ENCODE results near the gene PRTFDC1.

The PRTFDC1 gene

GRCh38 chr10:24951201-24952142 is 934 bp downstream of the PRTFDC1 start:
- H3K27ac ChIP-seq (ENCODE audit: low read depth, low read length): peak overlapping the region; percentile 94
- H3K4me3 ChIP-seq (ENCODE audit: low read length): peak overlapping the region; percentile 65
- H3K9me3 ChIP-seq (ENCODE audit: insufficient read depth, low read depth, low read length): no peaks in the 10 kb centered on the region
- H3K27me3 ChIP-seq (ENCODE audit: insufficient read depth, low read length): no peaks in the 10 kb centered on the region
- peaks cover 26% of the 10 kb centered on the region for H3K4me1 ChIP-seq (ENCODE audit: insufficient read depth, low read length)
- peak overlapping the region; percentile 96 for H3K9ac ChIP-seq (ENCODE audit: low read depth, low read length)
- WGBS: 8% methylated on average over 10 of the region's 10 CpGs
- H3K36me3 ChIP-seq (ENCODE audit: insufficient read depth, low read length): no peaks in the 10 kb centered on the region

- Histone ChIP-seq H3K9ac (ENCODE audit: low read depth, low read length) (no peak overlapping the region), H3K4me1 (ENCODE audit: insufficient read depth, low read length) (peaks cover 26% of the 10 kb centered on the region), H3K36me3 (ENCODE audit: insufficient read depth, low read length) (no peaks in the 10 kb centered on the region), H3K27me3 (ENCODE audit: insufficient read depth, low read length) (no peaks in the 10 kb centered on the region), H3K27ac (ENCODE audit: low read depth, low read length) (peak overlapping the region; percentile 94; the same call in 1 of the 2 replicates), H3K4me3 (ENCODE audit: low read length) (no peak overlapping the region), H3K9me3 (ENCODE audit: insufficient read depth, low read depth, low read length) (no peaks in the 10 kb centered on the region)
- WGBS: 62% methylated on average over 4 of the region's 5 CpGs
These were observed 2.0 kb downstream of the PRTFDC1 start for GRCh38 chr10:24950439-24950838.

GRCh38 chr10:24949616-24950015 is 2.8 kb downstream of the PRTFDC1 start:
- Histone ChIP-seq H3K27ac (ENCODE audit: low read depth, low read length) (no peak overlapping the region), H3K9ac (ENCODE audit: low read depth, low read length) (no peak overlapping the region), H3K9me3 (ENCODE audit: insufficient read depth, low read depth, low read length) (no peaks in the 10 kb centered on the region), H3K27me3 (ENCODE audit: insufficient read depth, low read length) (no peaks in the 10 kb centered on the region), H3K4me3 (ENCODE audit: low read length) (no peak overlapping the region), H3K36me3 (ENCODE audit: insufficient read depth, low read length) (no peaks in the 10 kb centered on the region), H3K4me1 (ENCODE audit: insufficient read depth, low read length) (peaks cover 26% of the 10 kb centered on the region)
- 96% methylated on average over 3 of the region's 3 CpGs for WGBS

GRCh38 chr10:24947304-24948097 is 4.9 kb downstream of the PRTFDC1 start:
- 83% methylated on average over 4 of the region's 4 CpGs for WGBS
- no peak overlapping the region for H3K27ac ChIP-seq (ENCODE audit: low read depth, low read length)
- no peak overlapping the region for H3K4me3 ChIP-seq (ENCODE audit: low read length)
- H3K4me1 ChIP-seq (ENCODE audit: insufficient read depth, low read length): peaks cover 17% of the 10 kb centered on the region; the same call in 1 of the 2 replicates
- H3K9ac ChIP-seq (ENCODE audit: low read depth, low read length): no peak overlapping the region
- H3K27me3 ChIP-seq (ENCODE audit: insufficient read depth, low read length): no peaks in the 10 kb centered on the region
- H3K36me3 ChIP-seq (ENCODE audit: insufficient read depth, low read length): no peaks in the 10 kb centered on the region
- no peaks in the 10 kb centered on the region for H3K9me3 ChIP-seq (ENCODE audit: insufficient read depth, low read depth, low read length)

- no peaks in the 10 kb centered on the region for H3K4me1 ChIP-seq (ENCODE audit: insufficient read depth, low read length)
- no peak overlapping the region for H3K27ac ChIP-seq (ENCODE audit: low read depth, low read length)
- H3K9me3 ChIP-seq (ENCODE audit: insufficient read depth, low read depth, low read length): no peaks in the 10 kb centered on the region
- H3K9ac ChIP-seq (ENCODE audit: low read depth, low read length): no peak overlapping the region
- WGBS: 88% methylated on average over 11 of the region's 11 CpGs
- no peaks in the 10 kb centered on the region for H3K27me3 ChIP-seq (ENCODE audit: insufficient read depth, low read length)
- no peaks in the 10 kb centered on the region for H3K36me3 ChIP-seq (ENCODE audit: insufficient read depth, low read length)
- H3K4me3 ChIP-seq (ENCODE audit: low read length): no peak overlapping the region
These were observed 7.7 kb downstream of the PRTFDC1 start for GRCh38 chr10:24944512-24945255.

- Histone ChIP-seq H3K9me3 (ENCODE audit: insufficient read depth, low read depth, low read length) (no peaks in the 10 kb centered on the region), H3K36me3 (ENCODE audit: insufficient read depth, low read length) (no peaks in the 10 kb centered on the region), H3K4me1 (ENCODE audit: insufficient read depth, low read length) (no peaks in the 10 kb centered on the region), H3K27ac (ENCODE audit: low read depth, low read length) (no peak overlapping the region), H3K4me3 (ENCODE audit: low read length) (no peak overlapping the region), H3K27me3 (ENCODE audit: insufficient read depth, low read length) (no peaks in the 10 kb centered on the region), H3K9ac (ENCODE audit: low read depth, low read length) (no peak overlapping the region)
- WGBS: 100% methylated on average over 2 of the region's 2 CpGs
These were observed 13.9 kb downstream of the PRTFDC1 start for GRCh38 chr10:24938525-24938924.

- no peaks in the 10 kb centered on the region for H3K27me3 ChIP-seq (ENCODE audit: insufficient read depth, low read length)
- no peak overlapping the region for H3K4me3 ChIP-seq (ENCODE audit: low read length)
- no peaks in the 10 kb centered on the region for H3K4me1 ChIP-seq (ENCODE audit: insufficient read depth, low read length)
- no peaks in the 10 kb centered on the region for H3K36me3 ChIP-seq (ENCODE audit: insufficient read depth, low read length)
- no peaks in the 10 kb centered on the region for H3K9me3 ChIP-seq (ENCODE audit: insufficient read depth, low read depth, low read length)
- no peak overlapping the region for H3K9ac ChIP-seq (ENCODE audit: low read depth, low read length)
- H3K27ac ChIP-seq (ENCODE audit: low read depth, low read length): no peak overlapping the region
- WGBS: 94% methylated on average over 3 of the region's 5 CpGs
These were observed 14.3 kb downstream of the PRTFDC1 start for GRCh38 chr10:24938076-24938475.

GRCh38 chr10:24935504-24936292 is 16.7 kb downstream of the PRTFDC1 start:
- WGBS: 88% methylated on average over 8 of the region's 8 CpGs

GRCh38 chr10:24931236-24931635 is 21.2 kb downstream of the PRTFDC1 start:
- no peaks in the 10 kb centered on the region for H3K27me3 ChIP-seq (ENCODE audit: insufficient read depth, low read length)
- WGBS: no CpG with 5 or more reads among the region's 1 CpG
- H3K36me3 ChIP-seq (ENCODE audit: insufficient read depth, low read length): no peaks in the 10 kb centered on the region
- no peak overlapping the region for H3K27ac ChIP-seq (ENCODE audit: low read depth, low read length)
- H3K4me1 ChIP-seq (ENCODE audit: insufficient read depth, low read length): no peaks in the 10 kb centered on the region
- no peak overlapping the region for H3K4me3 ChIP-seq (ENCODE audit: low read length)
- H3K9ac ChIP-seq (ENCODE audit: low read depth, low read length): no peak overlapping the region
- no peaks in the 10 kb centered on the region for H3K9me3 ChIP-seq (ENCODE audit: insufficient read depth, low read depth, low read length)

More at GRCh38 chr10:24935504-24936292, 16.7 kb downstream of the PRTFDC1 start:
- H3K27ac ChIP-seq (ENCODE audit: low read depth, low read length): no peak overlapping the region
- H3K36me3 ChIP-seq (ENCODE audit: insufficient read depth, low read length): no peaks in the 10 kb centered on the region
- no peaks in the 10 kb centered on the region for H3K9me3 ChIP-seq (ENCODE audit: insufficient read depth, low read depth, low read length)
- H3K4me3 ChIP-seq (ENCODE audit: low read length): no peak overlapping the region
- no peaks in the 10 kb centered on the region for H3K27me3 ChIP-seq (ENCODE audit: insufficient read depth, low read length)
- no peak overlapping the region for H3K9ac ChIP-seq (ENCODE audit: low read depth, low read length)
- H3K4me1 ChIP-seq (ENCODE audit: insufficient read depth, low read length): no peaks in the 10 kb centered on the region

- Histone ChIP-seq H3K4me3 (ENCODE audit: low read length) (no peak overlapping the region), H3K4me1 (ENCODE audit: insufficient read depth, low read length) (no peaks in the 10 kb centered on the region), H3K27ac (ENCODE audit: low read depth, low read length) (no peak overlapping the region), H3K9me3 (ENCODE audit: insufficient read depth, low read depth, low read length) (no peaks in the 10 kb centered on the region), H3K36me3 (ENCODE audit: insufficient read depth, low read length) (no peaks in the 10 kb centered on the region; the same call in 1 of the 2 replicates), H3K9ac (ENCODE audit: low read depth, low read length) (no peak overlapping the region), H3K27me3 (ENCODE audit: insufficient read depth, low read length) (no peaks in the 10 kb centered on the region)
- 100% methylated on average over 2 of the region's 2 CpGs for WGBS
These were observed 22.0 kb downstream of the PRTFDC1 start for GRCh38 chr10:24930427-24930826.

All from HUES64 (cell line).